HG03439 (cell line): ENCODE results near the gene FRMD4B.
A peak's percentile ranks its signal among the peaks of the same experiment; 100 is the strongest.

Experiments
- ATAC-seq: cut with Tn5 transposase; IDR thresholded peaks from one replicate; pipeline ENCODE4 v1.9.1; 2021; ENCODE audit warnings: mild to moderate bottlenecking, moderate library complexity; ENCODE audit not compliant: unreplicated experiment

Gene FRMD4B

DNA sequence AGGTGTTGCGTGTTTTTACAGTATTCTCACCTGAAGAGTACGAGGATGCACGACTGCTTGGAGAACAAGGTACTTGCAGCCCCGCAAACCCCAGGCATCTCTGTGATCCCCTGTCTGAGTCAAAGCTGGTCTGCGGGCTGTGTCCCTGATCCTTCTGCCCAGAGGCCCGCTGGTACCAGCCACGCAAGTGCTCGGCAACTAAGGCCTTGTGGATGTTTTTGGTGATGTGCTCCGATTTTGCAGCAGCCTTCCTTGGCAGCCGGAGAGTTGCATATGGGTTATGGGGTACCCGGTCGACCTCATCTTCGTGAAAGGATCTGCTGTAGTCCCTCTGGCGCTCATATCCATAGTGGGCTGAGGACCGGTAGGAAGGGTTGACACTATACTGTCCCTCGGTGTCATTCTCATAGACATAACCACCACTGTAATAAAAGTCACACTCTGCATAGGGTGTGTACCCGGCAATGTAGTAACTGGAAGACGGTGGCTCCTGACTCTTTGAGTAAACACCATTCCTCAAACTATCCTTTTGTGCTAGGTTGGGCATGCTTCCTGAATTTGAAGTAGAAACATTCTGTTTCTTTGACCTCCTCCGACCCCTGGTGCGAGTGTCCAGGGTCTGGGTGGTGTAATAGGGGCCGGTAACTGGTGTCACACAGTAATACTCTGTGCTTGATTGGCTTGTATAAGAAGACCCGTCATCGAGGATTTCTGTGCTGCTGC, 204.9 kb downstream of the FRMD4B start:
- ATAC-seq: no peak

DNA sequence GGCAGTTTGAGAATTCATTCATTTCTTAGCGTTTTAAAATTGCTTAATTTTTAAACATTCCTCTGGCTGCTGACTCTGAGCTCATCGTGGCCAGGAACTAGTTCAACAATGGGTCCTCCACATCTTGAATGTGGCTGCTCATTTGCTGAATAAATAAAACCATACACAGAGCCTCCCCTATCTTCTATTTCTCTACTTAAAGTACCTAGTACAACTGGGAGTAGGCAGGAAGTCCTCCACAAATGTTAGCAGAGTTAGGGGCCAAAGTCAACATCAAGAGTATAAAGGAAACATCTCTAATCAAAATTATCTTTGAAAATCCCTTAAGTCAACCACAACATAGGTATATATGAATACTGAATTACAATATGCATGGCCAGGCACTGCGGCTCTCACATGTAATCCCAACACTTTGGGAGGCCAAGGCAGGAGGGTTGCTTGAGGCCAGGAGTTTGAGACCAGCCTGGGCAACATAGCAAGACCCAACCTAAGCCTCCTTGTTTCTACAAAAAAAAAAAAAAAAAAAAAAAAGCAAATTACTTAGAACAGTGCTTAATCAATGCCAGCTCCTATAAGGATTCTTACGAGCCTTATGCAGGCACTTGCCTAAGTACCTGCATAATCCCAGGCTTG, 206.0 kb downstream of the FRMD4B start:
- ATAC-seq: no peak

DNA sequence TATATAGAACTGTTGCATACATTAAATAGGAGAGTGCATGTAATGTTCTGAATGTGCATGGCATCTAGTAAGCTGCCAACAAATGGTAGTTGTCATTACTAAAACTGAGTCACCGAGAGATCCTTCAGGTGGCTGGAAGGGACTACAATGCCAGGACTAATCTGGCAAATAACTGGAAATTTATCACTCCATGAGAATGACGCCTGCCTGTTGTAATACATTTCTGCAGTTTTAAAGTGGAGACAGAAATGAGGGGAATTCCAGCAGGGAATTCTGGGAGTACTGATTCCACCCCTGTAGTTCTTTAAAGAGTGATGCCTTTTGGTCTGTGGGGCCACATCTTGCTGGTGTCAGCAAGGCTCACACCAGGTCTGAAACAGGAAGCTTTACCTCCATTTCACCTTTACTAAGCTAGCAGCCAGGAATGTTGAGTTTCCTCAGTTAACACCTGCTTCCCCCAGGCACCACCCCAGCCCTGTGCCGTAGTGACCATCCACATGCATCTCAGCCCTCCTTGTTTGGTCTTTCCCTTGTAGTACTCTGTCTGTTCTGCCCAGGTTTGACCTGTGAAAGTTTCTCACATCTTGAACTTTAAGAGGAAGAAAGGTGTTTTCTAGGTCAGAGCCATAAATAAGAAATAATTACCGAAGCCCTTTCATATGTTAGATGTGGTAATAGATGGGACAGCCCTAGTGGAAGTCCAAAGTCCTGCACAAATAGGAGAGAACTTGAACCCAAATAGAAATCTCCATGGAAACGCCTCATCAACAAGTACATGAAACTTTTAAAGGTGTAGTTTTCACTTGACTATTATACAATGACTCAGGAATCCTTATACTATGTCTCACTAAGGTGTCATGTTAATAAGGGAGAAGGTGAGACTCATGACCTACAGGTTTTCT, 206.8 kb downstream of the FRMD4B start:
- no peak for ATAC-seq

DNA sequence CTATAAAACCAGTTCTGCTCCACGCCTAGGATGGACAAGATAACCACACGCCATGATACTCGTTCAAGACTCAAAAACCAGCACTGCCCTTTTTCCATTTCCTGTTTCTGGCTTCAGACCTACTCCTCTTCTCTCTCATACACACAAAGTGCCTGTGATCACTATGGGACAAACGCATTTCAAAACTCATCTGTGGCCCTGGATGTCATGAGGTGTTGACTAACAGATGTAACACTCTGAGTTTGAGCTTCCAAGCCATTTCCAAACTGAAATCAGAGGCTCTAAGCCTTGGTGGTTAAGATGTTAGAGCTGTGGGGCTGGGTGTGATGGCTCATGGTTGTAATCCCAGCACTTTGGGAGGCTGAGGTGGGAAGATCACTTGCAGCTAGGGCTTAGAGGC, 207.8 kb downstream of the FRMD4B start:
- ATAC-seq: no peak

DNA sequence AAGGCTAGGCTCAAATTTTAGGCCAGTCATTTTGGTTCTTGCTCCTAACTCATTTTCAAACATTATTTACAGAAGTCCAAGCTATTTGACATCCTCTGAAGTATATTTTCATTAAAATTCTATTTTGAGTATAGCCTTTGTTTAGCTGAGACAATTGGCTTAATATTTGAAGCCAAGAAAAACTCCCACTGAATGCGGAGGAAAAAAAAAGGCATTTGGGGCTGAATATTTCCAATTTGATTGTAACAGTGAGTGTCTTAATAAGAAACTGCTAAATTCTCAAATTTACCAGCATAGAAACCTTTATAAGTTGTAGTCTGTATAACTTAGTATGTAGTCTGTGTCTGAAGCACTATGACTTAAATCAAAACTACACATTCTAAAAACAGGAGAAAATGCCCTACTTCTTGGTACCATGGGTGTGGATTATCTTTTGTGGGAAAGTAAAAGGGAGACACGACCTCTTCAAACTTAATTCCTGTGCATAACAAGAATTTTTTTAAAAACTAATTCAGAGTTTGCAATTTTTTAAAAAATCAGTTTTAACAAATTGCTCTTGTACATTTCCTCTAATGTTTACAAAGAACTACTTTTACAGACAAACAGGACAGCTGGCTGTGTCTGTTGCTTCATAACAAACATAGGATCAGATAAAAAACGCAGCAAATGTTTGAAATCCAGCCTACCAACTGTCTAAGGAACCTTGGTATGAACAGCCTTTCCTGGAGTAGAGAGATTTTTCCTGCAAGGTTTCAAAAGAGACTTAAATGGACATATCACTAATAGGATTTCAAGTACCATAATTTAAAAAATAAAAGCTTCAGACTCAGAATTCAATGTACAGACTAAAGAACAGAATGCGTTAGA, 210.8 kb downstream of the FRMD4B start:
- no peak for ATAC-seq

DNA sequence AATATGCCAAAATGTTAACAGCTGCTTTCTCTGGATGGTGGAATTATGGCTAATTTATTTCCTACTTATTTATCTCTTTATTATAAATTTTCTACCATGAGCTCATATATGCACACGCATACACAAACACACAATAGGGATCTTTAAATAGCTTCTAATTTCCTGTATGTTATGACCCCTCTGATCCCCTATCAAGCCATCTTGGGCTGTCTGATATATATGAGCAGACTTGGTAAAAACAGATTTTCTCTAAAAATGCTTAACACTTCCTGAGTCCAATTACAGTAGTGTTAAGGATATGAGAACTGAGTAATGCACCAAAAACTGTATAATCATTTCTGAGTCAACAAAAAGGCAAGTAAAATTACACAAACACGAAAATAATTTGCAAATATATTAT, 211.4 kb downstream of the FRMD4B start:
- no peak for ATAC-seq

DNA sequence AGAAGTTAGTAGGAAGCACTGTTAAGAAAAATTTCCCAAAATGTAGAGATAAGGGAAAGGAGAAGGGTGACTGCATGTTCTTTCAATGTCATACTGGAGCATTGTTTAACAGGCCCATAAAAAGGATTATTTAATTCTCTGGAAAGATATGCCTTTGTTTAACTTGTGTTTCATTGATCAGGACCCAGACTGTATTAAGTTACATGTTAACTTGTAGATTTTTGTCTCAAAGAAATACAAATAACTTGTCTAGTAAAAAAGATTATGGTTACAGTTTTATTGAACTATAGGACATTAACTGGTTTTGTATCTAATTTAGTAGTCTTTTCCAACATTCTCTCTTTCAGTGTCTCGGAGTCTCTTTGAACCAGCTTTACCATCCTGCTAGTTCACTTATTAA, 213.8 kb downstream of the FRMD4B start:
- ATAC-seq: no peak

DNA sequence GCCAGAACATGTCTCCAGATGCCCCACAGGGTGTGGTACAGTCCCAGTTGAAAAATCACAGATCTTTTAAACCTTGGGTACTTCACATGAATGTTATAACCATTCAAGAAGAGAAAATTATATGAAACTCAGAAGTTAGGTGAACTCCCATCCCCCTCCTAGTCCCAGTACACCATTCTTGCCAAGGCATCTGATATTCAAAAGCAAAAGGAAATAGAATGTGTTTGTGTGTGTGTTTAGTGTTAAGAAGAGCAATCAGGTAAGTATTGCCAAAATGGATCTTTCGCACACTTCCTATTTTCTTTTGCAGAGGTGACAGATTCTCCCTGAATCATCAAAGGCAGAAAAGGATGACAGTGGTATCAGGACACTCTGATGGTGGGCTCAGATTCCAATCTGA, 219.4 kb downstream of the FRMD4B start:
- ATAC-seq: no peak

DNA sequence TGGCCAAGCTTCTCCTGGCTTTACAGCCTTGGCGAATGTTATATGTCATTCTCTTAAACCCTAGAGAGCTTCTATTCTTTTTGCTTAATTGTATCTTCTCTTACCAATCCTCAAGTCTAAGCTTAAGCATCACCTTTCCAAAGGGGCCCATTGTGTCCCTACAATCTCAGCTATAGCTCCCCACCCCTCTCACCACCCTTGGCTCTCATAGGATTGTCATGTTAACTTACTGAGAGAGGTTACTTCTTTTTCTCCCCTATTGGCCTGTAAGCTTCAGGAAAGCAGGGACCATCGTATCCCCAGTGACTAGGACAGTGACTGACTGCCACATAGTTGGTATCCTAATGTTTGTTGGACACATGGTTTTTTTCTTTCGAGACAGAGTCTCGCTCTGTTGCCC, 220.1 kb downstream of the FRMD4B start:
- no peak for ATAC-seq

DNA sequence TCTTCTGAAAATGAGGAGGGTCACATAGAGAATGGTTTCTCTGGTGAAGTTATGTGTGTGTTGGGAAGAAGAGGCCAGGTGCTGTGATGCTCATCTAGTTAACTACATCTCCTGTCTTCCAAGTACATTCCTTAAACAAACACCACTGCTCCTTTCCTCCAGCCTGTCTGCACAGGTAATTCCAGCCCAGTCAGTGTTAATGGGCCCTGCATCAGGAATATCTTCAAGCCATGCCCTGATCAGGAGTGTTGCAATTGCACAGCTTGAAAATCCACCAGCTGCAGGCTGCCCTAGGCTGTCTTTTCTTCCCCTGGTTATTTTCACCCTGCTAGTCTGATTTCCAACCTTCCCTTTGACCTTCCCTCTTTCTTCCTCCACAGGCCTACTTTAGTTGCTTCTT, 221.6 kb downstream of the FRMD4B start:
- no peak for ATAC-seq

DNA sequence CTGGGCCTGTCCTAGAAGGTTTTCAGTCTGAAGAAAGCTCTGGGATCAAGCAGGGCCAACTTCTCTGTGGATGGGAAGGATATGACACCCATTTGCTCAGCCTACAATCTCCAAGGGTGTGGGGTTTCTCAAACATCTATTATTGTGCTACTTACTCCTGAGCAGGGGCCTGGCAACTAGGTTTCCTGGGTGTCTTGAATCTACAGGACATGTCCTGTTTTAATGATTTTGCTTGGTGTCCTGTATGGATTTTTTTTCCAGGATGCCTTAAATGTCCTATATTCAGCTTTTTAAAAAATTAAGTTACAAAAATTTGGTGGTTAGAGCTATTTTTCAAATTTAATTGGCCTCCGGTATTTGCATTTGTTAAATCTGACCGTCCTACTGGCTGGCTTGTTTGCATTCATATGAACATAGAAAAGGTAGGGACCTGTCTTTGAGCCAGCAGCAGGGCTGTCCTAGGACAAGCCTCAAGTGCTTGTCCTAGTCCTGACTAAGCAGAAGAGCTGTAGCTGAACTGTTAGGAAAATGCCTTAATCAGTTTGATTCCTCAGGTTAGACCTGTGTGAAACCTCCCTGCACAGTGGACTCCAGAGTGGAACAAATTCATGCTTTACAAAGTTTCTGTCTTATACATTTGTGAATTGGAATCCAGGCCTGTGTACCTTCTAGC, 223.4 kb downstream of the FRMD4B start:
- ATAC-seq: no peak

DNA sequence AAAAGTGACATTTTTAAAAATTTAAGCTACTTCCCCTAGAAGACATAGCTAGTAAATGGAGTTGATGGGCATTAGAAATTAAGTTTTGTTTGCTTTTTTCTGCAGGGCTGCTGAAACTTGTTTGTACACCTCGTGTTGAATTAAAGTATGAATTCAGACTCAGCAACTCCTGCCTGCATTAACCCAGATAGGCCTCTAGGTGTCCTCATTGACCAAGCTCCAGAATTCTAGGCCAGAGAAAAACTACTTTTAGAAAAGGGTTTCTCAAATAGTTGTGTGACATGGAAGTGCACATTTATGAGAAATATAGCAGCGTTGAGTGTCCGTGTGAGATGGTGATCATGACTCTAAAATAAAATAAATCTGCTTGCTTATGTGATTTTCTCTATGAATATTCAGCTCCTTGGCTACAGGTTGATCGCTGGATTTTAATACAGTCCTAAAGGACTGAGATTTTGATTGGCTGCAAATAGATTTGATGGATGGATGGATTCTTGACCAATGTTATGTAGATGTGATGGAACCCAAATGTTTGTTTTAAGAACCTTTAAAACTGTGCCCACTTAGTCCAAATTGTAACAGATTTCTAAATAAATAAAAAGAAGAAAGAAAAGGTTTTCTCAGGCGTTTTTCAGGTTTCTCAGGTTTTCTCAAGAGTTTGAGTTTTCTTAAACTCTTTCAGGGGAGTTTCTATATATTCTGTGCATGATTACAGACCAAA, 224.1 kb downstream of the FRMD4B start:
- ATAC-seq: peak; percentile 61

DNA sequence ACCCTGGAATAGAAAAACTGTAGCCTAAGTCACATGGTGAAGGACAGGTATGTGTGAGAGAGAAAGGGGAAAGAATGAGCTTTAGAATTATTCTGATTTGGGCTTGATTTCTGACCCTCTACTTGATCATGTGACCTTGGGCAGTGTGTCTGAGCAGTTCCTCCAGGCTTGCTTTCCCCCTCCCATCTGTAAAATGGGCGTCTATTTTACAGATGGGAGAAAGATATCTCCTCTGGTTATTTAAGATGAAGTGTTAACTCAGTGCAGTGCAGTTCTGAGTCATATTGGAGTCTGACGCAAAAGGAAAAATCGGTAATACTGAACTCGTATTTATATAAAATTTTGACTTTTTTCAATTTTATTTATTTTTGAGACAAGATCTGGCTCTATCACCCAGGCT, 225.4 kb downstream of the FRMD4B start:
- no peak for ATAC-seq

DNA sequence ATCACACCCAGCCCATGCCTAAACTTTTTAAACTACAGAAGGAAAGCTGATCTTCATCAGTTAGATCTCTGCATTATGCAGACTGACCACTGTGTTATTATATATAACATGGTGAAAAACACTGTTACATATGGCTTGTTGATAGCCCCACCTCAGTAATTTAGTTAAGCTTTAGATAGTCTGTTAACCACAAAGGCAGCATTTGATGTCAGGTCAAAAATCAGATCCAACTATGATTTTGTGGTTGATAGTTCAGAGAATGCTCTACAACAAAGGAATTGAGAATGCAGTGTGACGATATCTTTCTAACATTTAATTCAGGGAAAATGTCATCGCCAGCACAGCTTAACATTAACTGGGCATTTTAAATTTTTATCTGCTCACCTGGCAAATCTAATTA, 225.8 kb downstream of the FRMD4B start:
- ATAC-seq: no peak

DNA sequence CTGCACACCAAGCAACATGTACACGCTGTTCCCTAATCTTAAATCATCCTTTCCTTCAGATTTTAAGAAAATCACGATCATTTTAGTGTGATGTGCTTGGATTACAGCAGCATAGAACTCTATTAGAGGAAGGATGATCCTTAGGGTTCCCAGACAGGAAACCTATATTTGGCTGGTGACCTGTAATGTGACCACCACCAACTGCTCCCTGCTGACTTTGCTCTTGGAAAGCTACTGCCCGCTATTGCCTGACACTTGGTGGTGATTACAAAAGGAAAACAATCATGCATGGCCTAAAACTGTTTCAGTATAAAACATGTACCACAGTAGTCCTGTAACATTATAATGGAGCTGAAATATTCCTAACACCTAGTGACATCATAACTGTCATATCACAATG, 236.3 kb downstream of the FRMD4B start:
- ATAC-seq: no peak

DNA sequence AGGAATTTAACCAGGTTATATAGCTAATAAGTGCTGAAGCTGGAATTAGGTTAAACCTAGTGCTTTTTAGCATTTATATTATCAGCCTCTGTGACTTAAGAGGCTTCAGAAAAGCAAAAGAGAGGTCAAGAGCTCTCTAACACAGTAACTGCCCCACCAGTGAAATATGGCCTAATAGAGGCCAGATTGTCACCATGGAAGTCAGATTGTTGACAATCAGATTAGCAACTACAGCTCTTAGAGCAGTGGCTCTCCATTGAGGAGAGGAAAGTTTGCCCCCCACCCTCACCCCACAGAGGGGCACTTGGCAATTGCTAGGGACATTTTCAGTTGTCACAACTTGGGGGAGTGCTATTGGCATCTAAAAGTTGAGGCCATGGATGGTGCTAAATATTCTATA, 240.2 kb downstream of the FRMD4B start:
- ATAC-seq: no peak

DNA sequence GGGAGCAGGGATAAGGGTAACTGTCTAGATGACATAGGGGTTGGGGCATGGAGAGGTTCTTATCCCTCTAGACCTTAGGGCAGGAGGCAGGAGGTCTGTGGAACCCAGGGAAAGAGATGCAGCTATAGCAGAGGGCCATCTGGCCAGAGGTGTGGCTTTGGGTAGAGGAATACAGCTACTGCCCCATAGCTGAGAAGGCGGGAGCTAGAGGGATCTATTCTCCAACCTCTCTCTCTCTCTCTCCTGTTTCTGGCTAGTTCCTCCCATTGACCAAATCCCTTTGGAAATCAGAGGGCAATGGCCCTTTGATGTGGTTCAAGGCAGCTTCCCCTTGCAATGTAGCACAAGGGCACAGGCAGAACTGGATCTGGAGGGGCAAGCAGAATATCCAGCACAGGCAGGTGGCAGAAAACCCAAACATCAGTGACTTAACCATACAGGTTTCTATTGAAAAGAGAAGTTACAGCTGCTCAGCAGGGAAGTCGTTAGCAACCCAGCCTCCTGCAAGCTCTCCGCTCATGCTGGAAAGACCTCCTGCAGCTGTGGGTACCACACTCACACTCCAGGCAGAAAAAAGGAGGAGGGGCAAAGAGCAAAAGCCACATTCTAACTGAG, 241.2 kb downstream of the FRMD4B start:
- ATAC-seq: no peak

DNA sequence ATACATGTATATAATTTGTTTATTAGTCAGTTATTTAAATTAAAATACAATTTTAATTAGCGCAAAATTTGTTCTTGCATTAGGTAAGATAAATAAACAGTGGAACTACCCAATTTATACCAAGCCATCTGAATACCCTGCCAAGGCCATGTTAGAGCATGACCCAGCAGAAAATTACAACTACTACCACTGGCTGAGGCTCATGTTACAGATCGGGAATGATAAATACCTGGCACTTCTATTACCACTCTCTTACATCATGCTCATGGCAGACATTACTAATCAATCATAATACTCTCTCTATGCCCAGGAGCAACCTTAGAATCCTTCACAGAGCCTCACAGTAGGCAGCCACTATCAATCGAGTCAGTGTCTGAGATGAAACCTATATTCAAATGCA, 242.3 kb downstream of the FRMD4B start:
- no peak for ATAC-seq

DNA sequence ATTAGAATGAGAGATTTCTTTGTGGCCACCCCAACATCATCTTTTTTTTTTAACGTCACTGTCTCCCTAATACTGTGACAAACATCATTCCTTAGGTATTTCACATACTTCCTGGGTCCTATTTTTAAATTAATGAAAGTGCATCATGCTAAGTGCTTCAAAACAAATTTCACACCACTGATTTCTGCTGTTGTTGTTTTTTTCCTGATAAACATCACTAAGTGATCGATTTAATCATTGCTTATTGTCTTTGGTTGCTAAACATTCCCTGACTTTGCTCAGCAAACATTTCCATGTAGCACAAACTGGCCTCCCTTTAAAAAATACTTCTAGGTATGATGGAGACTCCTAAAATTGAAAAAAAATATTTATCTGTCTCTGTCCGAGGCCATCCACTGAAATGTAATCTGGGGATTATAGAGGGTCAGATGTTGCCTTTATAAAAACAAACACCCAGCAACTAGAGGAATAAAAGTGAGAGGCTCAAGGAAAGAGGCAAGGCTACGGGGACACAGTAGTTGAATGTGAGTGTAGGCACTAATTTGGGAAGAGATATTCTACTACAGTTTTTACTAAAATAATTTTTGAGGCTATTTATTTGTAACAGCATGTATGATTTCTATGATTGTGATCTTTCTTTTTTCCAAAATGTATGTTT, 243.0 kb downstream of the FRMD4B start:
- ATAC-seq: no peak
